ENCODE measurements around the gene FOXJ2.
"Not testable (repeated sequence)": the region's sequence is repeated elsewhere in the genome, so short reads cannot be mapped to it uniquely, and the experiment has no call there.

GRCh38 chr12:8000827-8001226, 31.7 kb upstream of the FOXJ2 start:
- TF ChIP-seq, protein P1, sequence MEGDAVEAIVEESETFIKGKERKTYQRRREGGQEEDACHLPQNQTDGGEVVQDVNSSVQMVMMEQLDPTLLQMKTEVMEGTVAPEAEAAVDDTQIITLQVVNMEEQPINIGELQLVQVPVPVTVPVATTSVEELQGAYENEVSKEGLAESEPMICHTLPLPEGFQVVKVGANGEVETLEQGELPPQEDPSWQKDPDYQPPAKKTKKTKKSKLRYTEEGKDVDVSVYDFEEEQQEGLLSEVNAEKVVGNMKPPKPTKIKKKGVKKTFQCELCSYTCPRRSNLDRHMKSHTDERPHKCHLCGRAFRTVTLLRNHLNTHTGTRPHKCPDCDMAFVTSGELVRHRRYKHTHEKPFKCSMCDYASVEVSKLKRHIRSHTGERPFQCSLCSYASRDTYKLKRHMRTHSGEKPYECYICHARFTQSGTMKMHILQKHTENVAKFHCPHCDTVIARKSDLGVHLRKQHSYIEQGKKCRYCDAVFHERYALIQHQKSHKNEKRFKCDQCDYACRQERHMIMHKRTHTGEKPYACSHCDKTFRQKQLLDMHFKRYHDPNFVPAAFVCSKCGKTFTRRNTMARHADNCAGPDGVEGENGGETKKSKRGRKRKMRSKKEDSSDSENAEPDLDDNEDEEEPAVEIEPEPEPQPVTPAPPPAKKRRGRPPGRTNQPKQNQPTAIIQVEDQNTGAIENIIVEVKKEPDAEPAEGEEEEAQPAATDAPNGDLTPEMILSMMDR (IDR thresholded peaks at IDR 0.05), result not testable (repeated sequence)
- TF ChIP-seq EZH2 (IDR thresholded peaks at IDR 0.05; ENCODE audit: borderline replicate concordance, insufficient read depth, low read depth, low read length, poor library complexity, severe bottlenecking), result not testable (repeated sequence)

Data from B cell (primary cell).